Effector memory CD4-positive, alpha-beta T cell (primary cell): ENCODE measurements around the gene STRN3.

ENCODE experiments used
- DNase-seq, 3 donors: peaks; one replicate each; pipeline ENCODE4 v3.0.0-alpha.2; 2020
- H3K27ac ChIP-seq: 2 replicates; pipeline ENCODE4 v1.7.0; 2013; ENCODE audit warnings: mild to moderate bottlenecking, low read length, moderate library complexity; ENCODE audit not compliant: insufficient read depth, poor library complexity, severe bottlenecking
- H3K27me3 ChIP-seq: replicated peaks from 2 replicates; pipeline ENCODE4 v1.7.0; 2013; ENCODE audit warnings: mild to moderate bottlenecking, low read length; ENCODE audit not compliant: insufficient read depth, control insufficient read depth, poor library complexity, severe bottlenecking
- H3K36me3 ChIP-seq: 2 replicates; pipeline ENCODE4 v1.7.0; 2013; ENCODE audit warnings: mild to moderate bottlenecking, low read length, moderate library complexity; ENCODE audit not compliant: control insufficient read depth, insufficient read depth
- H3K4me1 ChIP-seq: 2 replicates; pipeline ENCODE4 v1.7.0; 2013; ENCODE audit warnings: low read length, mild to moderate bottlenecking; ENCODE audit not compliant: control insufficient read depth, insufficient read depth, poor library complexity, severe bottlenecking
- H3K4me3 ChIP-seq: 2 replicates; pipeline ENCODE4 v1.7.0; 2013; ENCODE audit warnings: low read length, low read depth, mild to moderate bottlenecking; ENCODE audit not compliant: insufficient read depth, poor library complexity, severe bottlenecking
- H3K9me3 ChIP-seq: 2 replicates; pipeline ENCODE4 v1.7.0; 2013; ENCODE audit warnings: mild to moderate bottlenecking, low read length, moderate library complexity; ENCODE audit not compliant: control insufficient read depth

The STRN3 gene

GRCh38 chr14:31038521-31039166, 12.5 kb upstream of the STRN3 start:
- Histone ChIP-seq H3K27ac (no peak overlapping the region), H3K9me3 (no peaks in the 10 kb centered on the region), H3K4me3 (no peak overlapping the region), H3K27me3 (no peaks in the 10 kb centered on the region), H3K4me1 (no peaks in the 10 kb centered on the region), H3K36me3 (peaks cover 11% of the 10 kb centered on the region)
- no peak for DNase-seq

- no peaks in the 10 kb centered on the region for H3K4me1 ChIP-seq
- H3K4me3 ChIP-seq: no peak overlapping the region
- peaks cover 11% of the 10 kb centered on the region for H3K36me3 ChIP-seq
- H3K9me3 ChIP-seq: no peaks in the 10 kb centered on the region
- H3K27me3 ChIP-seq: no peaks in the 10 kb centered on the region
- H3K27ac ChIP-seq: no peak overlapping the region
- no peak for DNase-seq
These were observed 11.6 kb upstream of the STRN3 start for GRCh38 chr14:31037709-31038221.

- no peak for DNase-seq
- Histone ChIP-seq H3K36me3 (peaks cover 11% of the 10 kb centered on the region), H3K27ac (no peak overlapping the region), H3K9me3 (no peaks in the 10 kb centered on the region), H3K4me3 (no peak overlapping the region), H3K27me3 (no peaks in the 10 kb centered on the region), H3K4me1 (peaks cover 2% of the 10 kb centered on the region)
These were observed 10.4 kb upstream of the STRN3 start for GRCh38 chr14:31036552-31036951.

GRCh38 chr14:31030469-31030868, 4.3 kb upstream of the STRN3 start:
- Histone ChIP-seq H3K36me3 (no peaks in the 10 kb centered on the region), H3K4me1 (peaks cover 10% of the 10 kb centered on the region), H3K4me3 (no peak overlapping the region), H3K9me3 (no peaks in the 10 kb centered on the region), H3K27ac (no peak overlapping the region), H3K27me3 (no peaks in the 10 kb centered on the region)
- no peak for DNase-seq

- H3K27me3 ChIP-seq: no peaks in the 10 kb centered on the region
- H3K4me3 ChIP-seq: no peak overlapping the region
- no peak for DNase-seq
- no peaks in the 10 kb centered on the region for H3K9me3 ChIP-seq
- H3K36me3 ChIP-seq: no peaks in the 10 kb centered on the region
- peaks cover 10% of the 10 kb centered on the region for H3K4me1 ChIP-seq
- H3K27ac ChIP-seq: no peak overlapping the region
These were observed 3.1 kb upstream of the STRN3 start for GRCh38 chr14:31029016-31029970.

- no peak overlapping the region for H3K4me3 ChIP-seq
- peaks cover 15% of the 10 kb centered on the region for H3K4me1 ChIP-seq
- no peak for DNase-seq
- H3K36me3 ChIP-seq: no peaks in the 10 kb centered on the region
- no peak overlapping the region for H3K27ac ChIP-seq
- no peaks in the 10 kb centered on the region for H3K27me3 ChIP-seq
- no peaks in the 10 kb centered on the region for H3K9me3 ChIP-seq
These were observed 1.7 kb upstream of the STRN3 start for GRCh38 chr14:31027847-31028246.

- peak overlapping the region; percentile 92 for H3K27ac ChIP-seq
- no peaks in the 10 kb centered on the region for H3K9me3 ChIP-seq
- no peaks in the 10 kb centered on the region for H3K36me3 ChIP-seq
- peaks cover 14% of the 10 kb centered on the region for H3K4me1 ChIP-seq
- peak; percentile 81 to 87 (median 84) for DNase-seq
- H3K4me3 ChIP-seq: peak overlapping the region; percentile 96
- H3K27me3 ChIP-seq: no peaks in the 10 kb centered on the region
These were observed 464 bp upstream of the STRN3 start for GRCh38 chr14:31026450-31027235.

GRCh38 chr14:31025367-31026076, 657 bp downstream of the STRN3 start, which contains the start of gene AP4S1:
AP4S1 (plus strand) TSS chr14:31025649; CDS start chr14:31066197, 40,548 bp downstream.
- Histone ChIP-seq H3K4me3 (peak within 1 kb of the TSS; percentile 96), H3K36me3 (no peaks in the 10 kb centered on the region), H3K27ac (peak within 1 kb of the TSS; percentile 92), H3K9me3 (no peaks in the 10 kb centered on the region), H3K27me3 (no peaks in the 10 kb centered on the region), H3K4me1 (peaks cover 12% of the 10 kb centered on the region)
- peak; percentile 23 to 32 (median 28) for DNase-seq
